Astrocyte of the hippocampus (primary cell): ENCODE data around the gene ACTL7B.
A peak's percentile ranks its signal among the peaks of the same experiment; 100 is the strongest.
"Not testable (repeated sequence)": the region's sequence is repeated elsewhere in the genome, so short reads cannot be mapped to it uniquely, and the experiment has no call there.

Experiments
- DNase-seq: peaks from one replicate; pipeline ENCODE4 v3.0.0; 2011; ENCODE audit warnings: low read depth, low spot score

The ACTL7B gene, protein sequence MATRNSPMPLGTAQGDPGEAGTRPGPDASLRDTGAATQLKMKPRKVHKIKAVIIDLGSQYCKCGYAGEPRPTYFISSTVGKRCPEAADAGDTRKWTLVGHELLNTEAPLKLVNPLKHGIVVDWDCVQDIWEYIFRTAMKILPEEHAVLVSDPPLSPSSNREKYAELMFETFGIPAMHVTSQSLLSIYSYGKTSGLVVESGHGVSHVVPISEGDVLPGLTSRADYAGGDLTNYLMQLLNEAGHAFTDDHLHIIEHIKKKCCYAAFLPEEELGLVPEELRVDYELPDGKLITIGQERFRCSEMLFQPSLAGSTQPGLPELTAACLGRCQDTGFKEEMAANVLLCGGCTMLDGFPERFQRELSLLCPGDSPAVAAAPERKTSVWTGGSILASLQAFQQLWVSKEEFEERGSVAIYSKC

GRCh38 chr9:108855888-108856287 is at the start of gene ACTL7B:
Gene ACTL7B, minus strand, starts transcription at chr9:108855986. Its CDS starts 56 bp downstream, at chr9:108855930.
- DNase-seq, result no peak

- no peak for DNase-seq
These were observed 49.7 kb upstream of the ACTL7B start for GRCh38 chr9:108905494-108905893.

DNA sequence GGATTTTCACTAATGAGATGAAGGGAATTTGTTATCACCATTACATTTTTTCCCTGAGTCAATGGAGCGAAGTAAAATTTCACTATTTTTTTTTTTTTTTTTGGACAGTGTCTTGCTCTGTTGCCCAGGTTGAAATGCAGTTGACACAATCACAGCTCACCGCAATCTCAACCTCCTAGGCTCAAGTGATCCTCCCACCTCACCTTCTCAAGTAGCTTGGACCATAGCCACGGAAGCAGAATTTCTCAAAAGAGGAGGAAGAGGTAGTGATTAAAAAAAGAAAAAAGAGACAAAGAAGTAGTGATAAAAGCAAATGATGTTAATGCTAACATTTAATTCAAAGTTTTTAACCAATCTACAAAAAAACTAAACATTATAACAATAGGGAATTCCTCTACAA is 48.4 kb upstream of the ACTL7B start:
- DNase-seq, result no peak

GRCh38 chr9:108903420-108904103 is 47.8 kb upstream of the ACTL7B start:
- no peak for DNase-seq

DNA sequence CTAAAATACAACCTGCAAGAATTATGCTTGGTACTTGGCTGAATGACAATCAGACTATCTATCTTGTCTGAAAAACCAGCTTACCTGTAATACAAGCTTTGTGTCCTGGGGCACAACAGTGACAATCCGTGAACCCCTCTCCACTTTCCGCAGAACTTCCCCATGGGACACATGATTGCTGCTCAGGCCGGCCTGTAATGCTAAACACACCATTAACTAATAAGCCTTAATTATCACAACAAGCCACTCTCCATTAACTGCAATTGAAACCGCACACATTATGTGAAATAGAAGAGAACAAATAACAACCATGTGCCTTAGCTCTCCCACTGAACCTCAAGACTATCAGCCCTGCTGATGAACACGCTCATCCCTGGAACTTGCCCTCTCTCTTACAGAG is 44.4 kb upstream of the ACTL7B start:
- no peak for DNase-seq

DNA sequence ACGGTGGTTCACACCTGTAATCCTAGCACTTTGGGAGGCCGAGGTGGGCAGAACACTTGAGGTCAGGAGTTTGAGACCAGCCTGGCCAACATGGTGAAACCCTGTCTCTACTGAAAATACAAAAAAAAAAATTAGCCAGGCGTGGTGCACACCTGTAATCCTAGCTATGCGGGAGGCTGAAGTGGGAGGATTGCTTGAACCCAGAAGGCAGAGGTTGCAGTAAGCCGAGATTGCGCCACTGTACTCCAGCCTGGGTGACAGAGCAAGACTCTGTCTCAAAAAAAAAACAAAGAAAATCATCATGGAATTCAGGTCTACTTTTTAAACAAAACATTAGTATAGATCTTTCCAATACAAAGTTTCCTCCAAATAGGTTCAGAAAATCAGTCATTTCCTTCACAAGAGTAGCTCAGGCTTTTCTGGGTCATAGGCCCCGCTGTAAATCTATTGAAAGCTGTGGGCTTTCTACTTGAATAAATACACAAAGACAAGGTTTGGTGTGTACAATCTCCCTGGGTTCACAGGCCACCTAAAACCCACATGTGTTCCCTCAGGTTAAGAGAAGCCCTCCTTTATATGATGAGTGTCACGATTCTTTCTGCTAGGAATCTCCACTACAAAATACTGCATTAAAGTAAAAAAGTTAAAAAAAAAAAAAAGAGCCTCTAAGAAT is 43.4 kb upstream of the ACTL7B start:
- DNase-seq, result not testable (repeated sequence)

DNA sequence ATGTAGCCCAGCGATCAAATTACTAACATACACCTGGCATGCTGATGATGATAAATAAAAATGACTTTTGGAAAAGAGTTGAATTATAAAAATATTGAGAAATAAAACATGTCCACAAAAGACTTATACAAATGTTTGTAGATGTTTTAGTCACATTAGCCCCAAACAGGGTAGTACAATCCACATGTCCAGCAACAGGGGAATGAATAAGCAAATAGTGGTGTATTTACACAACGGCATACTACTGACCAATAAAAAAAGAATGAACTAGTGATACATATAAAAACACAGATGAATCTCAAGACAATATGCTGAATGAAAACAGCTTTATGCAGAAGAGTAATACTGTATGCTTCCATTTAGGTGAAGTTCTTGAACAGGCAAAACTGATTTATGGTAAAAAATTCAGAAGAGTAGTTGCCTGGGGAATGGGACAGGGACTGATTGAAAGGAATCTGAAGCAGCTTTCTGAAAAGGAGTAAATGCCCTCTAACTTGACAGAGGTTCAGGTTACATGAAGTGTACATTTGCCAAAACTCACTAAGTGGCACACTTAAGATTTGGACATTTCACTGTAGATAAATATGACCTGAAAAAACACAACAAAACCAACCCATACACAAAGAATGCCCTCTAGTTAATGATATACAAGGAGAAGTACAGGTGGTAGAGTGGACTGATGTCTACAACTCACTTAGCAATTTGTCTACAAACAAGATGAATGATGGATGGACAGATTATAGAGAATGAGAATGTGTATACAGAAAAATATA is 41.7 kb upstream of the ACTL7B start:
- DNase-seq, result no peak

DNA sequence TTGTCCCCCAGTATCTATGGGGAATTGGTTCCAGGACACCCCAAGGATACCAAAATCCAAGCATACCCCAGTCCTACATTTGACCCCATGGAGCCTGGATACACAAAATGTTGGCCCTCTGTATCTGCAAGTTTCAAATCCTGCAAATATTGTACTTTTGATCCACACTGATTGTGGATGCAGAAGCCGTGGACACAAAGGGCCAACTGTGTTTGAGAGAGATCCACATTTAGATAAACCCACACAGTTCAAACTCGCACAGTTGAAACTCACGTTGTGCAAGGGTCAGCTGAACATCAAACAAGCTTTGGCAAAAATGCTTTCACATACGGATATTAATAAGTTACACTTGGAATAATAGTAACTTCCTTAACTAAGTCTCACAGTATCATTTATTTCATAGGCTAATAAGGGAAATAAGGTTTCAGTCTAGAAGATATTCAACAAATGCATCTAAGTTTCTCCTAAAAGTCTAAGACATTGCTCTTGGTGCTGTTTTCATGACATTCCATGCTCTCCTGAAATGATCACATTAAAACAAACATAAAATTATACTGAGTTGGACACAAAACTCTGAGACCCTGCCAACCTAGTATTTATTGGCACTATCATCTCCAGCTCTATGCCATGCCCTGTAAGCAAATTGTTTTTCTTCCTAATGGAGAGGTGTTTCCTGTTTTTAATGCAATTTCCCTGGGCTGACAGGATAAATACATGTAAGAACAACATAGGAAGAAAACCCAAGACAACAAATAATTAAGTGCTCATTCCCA is 38.6 kb upstream of the ACTL7B start:
- no peak for DNase-seq

GRCh38 chr9:108889649-108890067 is 33.9 kb upstream of the ACTL7B start:
- peak; percentile 56 for DNase-seq

DNA sequence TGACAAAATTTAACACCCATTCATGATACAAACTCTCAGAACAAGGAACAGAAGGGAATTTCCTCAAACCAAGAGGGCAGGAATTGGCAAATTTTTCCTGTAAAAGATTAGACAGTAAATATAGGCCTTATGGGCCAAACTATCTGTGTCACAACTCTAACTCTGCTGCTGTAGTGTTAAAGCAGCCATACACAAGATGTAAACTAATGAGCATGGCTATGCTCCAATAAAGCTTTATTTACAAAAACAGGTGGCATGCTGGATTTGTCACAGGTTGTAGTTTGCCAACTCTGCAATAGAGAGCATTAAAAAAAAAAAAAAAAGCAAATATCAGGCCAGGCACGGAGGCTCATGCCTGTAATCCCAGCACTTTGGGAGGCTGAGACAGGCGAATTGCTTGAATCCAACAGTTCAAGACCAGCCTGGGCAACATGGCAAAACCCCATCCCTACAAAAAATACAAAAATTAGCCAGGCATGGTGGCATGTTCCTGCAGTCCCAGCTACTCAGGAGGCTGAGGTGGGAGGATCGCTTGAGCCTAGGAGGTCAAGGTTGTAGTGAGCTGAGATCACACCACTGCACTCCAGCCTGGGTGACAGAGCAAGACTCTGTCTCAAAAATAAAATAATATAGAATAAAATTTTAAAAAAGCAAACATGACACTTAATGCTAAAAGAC is 30.9 kb upstream of the ACTL7B start:
- peak; percentile 10 for DNase-seq

DNA sequence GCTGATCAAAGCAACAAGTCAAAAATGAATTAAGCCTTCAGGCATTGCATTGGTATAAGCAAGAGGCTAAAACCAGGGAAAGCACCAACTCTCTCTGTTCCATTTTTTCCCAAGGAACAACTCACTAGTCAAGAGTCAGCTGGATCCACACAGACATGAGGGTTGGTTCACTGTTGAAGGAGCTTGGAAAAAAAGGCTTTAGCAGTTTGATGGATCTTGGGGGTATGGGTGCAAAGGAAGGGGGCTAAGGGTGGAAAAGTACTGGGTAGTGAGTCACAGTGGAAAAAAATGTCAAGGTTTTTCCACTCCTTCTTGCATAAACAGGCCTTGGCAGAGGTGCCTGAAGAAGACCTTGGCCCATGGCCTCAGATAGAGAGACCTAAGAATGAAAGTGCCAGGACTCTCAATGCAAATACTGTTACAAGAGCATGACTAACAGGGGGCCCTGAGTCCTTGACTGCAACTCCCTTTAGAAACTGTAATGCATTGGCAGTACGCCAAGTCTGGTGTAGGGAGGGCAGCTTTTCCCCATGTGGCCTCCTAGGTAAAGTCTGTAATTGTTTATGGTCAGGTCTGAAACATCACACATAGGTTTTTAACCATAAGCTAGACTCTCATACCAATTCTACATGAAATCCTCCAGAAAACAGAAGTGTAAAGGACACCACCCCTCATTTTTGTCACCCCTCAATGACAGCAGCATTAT is 30.0 kb upstream of the ACTL7B start:
- DNase-seq, result peak; percentile 86

GRCh38 chr9:108884701-108885100 is 28.9 kb upstream of the ACTL7B start:
- DNase-seq, result no peak

GRCh38 chr9:108883085-108883484 is 27.3 kb upstream of the ACTL7B start:
- no peak for DNase-seq

- no peak for DNase-seq
These were observed 26.5 kb upstream of the ACTL7B start for GRCh38 chr9:108882052-108882888.

DNA sequence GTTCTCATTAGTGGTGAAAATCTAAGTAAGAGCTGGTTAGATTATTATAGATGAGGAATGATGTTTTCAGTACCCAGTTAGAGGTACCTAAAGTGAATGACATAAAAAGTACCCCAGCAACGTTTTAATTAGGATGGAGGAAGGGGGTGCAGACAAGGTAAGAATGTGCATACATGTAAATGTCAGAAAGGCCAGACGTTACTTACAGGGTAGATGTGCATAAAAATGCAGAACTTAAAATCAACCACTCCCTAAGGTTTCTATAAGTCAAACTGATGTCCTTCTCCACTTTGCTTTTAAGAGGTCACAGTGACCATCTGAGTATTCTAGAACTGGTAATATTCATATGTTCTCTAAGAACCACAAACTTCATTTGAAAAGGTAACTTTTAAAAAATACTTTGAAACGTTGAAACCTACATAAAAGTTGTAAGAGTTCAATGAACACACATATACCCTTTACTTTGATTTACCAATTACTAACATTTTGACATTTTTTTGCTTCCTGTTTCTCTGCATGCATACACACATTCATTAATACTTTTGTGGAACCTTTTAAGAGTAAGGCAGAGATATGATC is 25.0 kb upstream of the ACTL7B start:
- no peak for DNase-seq

DNA sequence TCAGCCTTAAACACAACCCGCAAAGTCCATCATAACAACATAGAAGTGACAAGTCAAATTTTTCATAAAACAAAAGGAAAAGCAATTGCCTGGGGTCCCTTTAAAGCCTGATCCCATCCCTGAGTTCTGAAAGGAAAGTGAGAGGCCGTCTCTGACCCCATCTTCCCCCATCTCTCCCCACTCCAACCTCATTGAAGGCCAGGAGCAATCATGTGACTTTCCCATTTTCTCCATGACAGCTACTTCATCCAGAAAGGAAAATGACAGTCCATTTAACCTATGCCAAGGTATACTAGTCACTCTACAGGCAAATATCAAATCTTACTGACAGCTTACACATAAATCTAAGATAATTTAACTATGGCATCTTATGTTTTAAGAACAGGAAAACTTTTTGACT is 21.7 kb upstream of the ACTL7B start:
- no peak for DNase-seq

DNA sequence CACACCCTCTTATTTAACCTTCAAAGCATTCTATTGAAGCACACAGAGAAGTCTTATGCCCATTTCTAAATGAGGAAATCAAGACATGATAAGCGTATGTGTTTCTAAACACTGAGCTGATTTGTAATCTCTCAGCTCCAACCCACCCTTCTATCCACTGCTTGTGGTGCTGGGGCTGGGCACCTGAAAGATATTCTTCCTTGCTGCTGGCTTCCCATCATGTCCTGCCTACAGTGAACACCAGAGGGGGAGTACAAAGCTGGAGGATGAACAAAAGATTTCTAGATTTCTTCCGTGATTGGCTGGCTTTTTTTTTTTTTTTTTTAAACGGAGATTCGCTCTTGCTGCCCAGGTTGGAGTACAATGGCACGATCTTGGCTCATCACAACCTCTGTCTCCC is 20.6 kb upstream of the ACTL7B start:
- DNase-seq, result no peak

DNA sequence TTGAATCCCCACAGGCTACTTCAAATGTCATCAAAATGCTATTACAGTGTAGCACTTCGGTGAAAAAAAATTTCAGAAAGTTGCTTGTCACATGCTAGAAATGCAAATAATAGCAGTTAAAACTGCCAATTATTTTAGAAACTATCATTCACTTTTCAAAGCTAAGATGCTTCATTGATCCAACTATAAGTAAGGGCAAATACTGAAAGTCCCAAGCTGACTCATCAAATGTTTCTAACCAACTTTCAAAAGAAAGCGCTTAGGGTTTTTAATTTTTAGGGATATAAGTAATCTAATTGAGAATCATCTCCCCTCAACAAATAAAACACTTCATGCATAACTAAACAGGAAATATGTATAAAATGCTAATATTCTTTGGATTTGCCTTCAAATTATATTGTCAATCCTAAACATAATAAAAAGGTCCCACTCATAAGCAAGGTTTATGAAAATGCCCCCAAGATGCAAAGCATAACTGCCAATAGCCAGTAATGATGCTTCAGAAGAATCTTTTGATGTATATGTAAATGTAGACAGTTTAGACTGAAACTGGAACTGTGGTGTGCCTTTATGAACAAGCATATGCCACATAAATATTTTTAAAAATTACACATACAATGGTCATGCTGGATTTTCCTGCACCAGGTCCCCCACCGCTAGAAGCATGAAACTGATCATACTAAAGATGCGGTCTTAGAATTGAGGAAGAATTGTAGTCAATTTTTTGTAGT is 18.4 kb upstream of the ACTL7B start:
- no peak for DNase-seq
